OCI-LY3 (cell line): Measurements from ENCODE around the gene C16orf74.

Source experiments
- CTCF ChIP-seq: fragments of 200-600, 300-600 bp; sonication (generic); IDR thresholded peaks from 2 replicates; pipeline ENCODE4 v1.5.1; 2014; ENCODE audit warnings: antibody characterized with exemption, low read length, low read depth
- EZH2phosphoT487 ChIP-seq: fragments of 200-600 bp; shearing (Covaris generic); IDR thresholded peaks from 2 replicates; pipeline ENCODE4 v1.6.1; 2018; ENCODE audit warnings: antibody characterized with exemption, mixed run types, low read depth

- TF ChIP-seq CTCF (no peak), EZH2phosphoT487 (no peak)
Measured at GRCh38 chr16:85660843-85661739, 89.8 kb downstream of the C16orf74 start.
